ENCODE results near the gene PGP.

The PGP gene

GRCh38 chr16:2184346-2184745 lies 30.3 kb downstream of the PGP start:
- in situ Hi-C loops (cut with HindIII; ENCODE audit: low sequenced_read_pairs) = no loop called here
- no peak for DNase-seq (ENCODE audit: low read depth)
- no peak for TF ChIP-seq CTCF (IDR thresholded peaks at IDR 0.05; ENCODE audit: low read depth, low read length, missing control alignments)
- no peak overlapping the region for H3K4me3 ChIP-seq (ENCODE audit: low read depth, low read length)

GRCh38 chr16:2183671-2184070 lies 31.0 kb downstream of the PGP start:
- in situ Hi-C loops (cut with HindIII; ENCODE audit: low sequenced_read_pairs) = no loop called here
- no peak for DNase-seq (ENCODE audit: low read depth)
- H3K4me3 ChIP-seq (ENCODE audit: low read depth, low read length) = no peak overlapping the region
- no peak for TF ChIP-seq CTCF (IDR thresholded peaks at IDR 0.05; ENCODE audit: low read depth, low read length, missing control alignments)

GRCh38 chr16:2181952-2182351 lies 32.7 kb downstream of the PGP start:
- in situ Hi-C loops (cut with HindIII; ENCODE audit: low sequenced_read_pairs) = no loop called here
- no peak for DNase-seq (ENCODE audit: low read depth)

GRCh38 chr16:2180962-2181923 lies 33.4 kb downstream of the PGP start:
- no peak for TF ChIP-seq CTCF (IDR thresholded peaks at IDR 0.05; ENCODE audit: low read depth, low read length, missing control alignments)
- in situ Hi-C loops (cut with HindIII; ENCODE audit: low sequenced_read_pairs) = no loop called here
- H3K4me3 ChIP-seq (ENCODE audit: low read depth, low read length) = no peak overlapping the region
- DNase-seq (ENCODE audit: low read depth) = no peak

More at GRCh38 chr16:2181952-2182351, 32.7 kb downstream of the PGP start:
- TF ChIP-seq CTCF (IDR thresholded peaks at IDR 0.05; ENCODE audit: low read depth, low read length, missing control alignments) = no peak
- H3K4me3 ChIP-seq (ENCODE audit: low read depth, low read length) = no peak overlapping the region

GRCh38 chr16:2180461-2180860 lies 34.2 kb downstream of the PGP start:
- in situ Hi-C loops (cut with HindIII; ENCODE audit: low sequenced_read_pairs) = no loop called here
- no peak for DNase-seq (ENCODE audit: low read depth)
- no peak for TF ChIP-seq CTCF (IDR thresholded peaks at IDR 0.05; ENCODE audit: low read depth, low read length, missing control alignments)
- H3K4me3 ChIP-seq (ENCODE audit: low read depth, low read length) = no peak overlapping the region

- H3K4me3 ChIP-seq (ENCODE audit: low read depth, low read length) = no peak overlapping the region
- in situ Hi-C loops (cut with HindIII; ENCODE audit: low sequenced_read_pairs) = no loop called here
- no peak for TF ChIP-seq CTCF (IDR thresholded peaks at IDR 0.05; ENCODE audit: low read depth, low read length, missing control alignments)
- DNase-seq (ENCODE audit: low read depth) = no peak
Observed at GRCh38 chr16:2179576-2179975, 35.1 kb downstream of the PGP start.
